Measurements from ENCODE around the gene SLC25A29.

DNA sequence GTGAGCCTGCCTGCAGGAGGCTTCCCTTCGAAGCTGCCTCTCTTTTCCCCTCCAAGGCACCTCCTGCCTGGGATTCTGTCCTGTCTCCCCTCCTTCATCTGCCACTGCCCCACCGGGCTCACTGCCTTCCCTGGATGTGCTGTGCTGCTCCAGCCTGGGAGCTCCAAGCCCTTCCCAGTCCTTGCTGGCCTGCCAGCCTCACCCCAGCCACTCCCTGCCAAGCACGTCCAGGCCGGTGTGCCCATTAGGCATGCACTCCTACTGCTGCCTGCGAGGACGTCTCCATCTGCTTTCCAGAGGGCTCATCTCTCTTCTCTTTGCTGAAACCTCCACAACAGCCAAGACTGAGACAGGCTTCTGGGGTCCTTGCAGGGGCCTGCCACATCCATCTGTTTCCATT, 8.5 kb upstream of the SLC25A29 start:
- TF ChIP-seq, protein P1, sequence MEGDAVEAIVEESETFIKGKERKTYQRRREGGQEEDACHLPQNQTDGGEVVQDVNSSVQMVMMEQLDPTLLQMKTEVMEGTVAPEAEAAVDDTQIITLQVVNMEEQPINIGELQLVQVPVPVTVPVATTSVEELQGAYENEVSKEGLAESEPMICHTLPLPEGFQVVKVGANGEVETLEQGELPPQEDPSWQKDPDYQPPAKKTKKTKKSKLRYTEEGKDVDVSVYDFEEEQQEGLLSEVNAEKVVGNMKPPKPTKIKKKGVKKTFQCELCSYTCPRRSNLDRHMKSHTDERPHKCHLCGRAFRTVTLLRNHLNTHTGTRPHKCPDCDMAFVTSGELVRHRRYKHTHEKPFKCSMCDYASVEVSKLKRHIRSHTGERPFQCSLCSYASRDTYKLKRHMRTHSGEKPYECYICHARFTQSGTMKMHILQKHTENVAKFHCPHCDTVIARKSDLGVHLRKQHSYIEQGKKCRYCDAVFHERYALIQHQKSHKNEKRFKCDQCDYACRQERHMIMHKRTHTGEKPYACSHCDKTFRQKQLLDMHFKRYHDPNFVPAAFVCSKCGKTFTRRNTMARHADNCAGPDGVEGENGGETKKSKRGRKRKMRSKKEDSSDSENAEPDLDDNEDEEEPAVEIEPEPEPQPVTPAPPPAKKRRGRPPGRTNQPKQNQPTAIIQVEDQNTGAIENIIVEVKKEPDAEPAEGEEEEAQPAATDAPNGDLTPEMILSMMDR (IDR thresholded peaks at IDR 0.05; ENCODE audit: borderline replicate concordance, extremely low read depth, low read length, poor library complexity, severe bottlenecking), result no peak
- TF ChIP-seq EZH2 (IDR thresholded peaks at IDR 0.05; ENCODE audit: borderline replicate concordance, low read depth, low read length, severe bottlenecking), result no peak

All from DND-41 (cell line).